ENCODE data around the gene ANKRD37. TPM values are rescaled to one million over a fixed set of nuclear protein-coding genes. Genes with fewer than 3 reads are reported as not detected.

Gene ANKRD37
- total and polyA plus RNA-seq, 2 donors (not counting 1 experiment from before 2014, with no cell fraction given): 3.3 to 3.6 TPM

- TF ChIP-seq CTCF (conservative IDR thresholded peaks at IDR 0.05 in 1 of 2, IDR thresholded peaks at IDR 0.05 in 1 of 2; ENCODE audit: low read depth in 1 of 2, low read length in 2 of 2): no peak
- TF ChIP-seq EZH2 (IDR thresholded peaks at IDR 0.05; ENCODE audit: low read length, missing control alignments): no peak
- Histone ChIP-seq H3K4me2 (ENCODE audit: extremely low read depth, insufficient read depth, low read length) (no peak overlapping the region), H3K79me2 (ENCODE audit: control insufficient read depth, insufficient read depth, low read length) (no peaks in the 10 kb centered on the region), H3K27ac (ENCODE audit: insufficient read depth, low read length) (no peak overlapping the region), H4K20me1 (ENCODE audit: control insufficient read depth, extremely low read depth, insufficient read depth, low read length) (no peaks in the 10 kb centered on the region), H3K4me3 (replicated peaks in 1 of 4; ENCODE audit: control extremely low read depth in 1 of 4, insufficient read depth in 1 of 4, low read depth in 3 of 4, low read length in 4 of 4) (no peak overlapping the region), H2AFZ (ENCODE audit: low read length) (no peak overlapping the region), H3K9me3 (ENCODE audit: control insufficient read depth, insufficient read depth, low read depth, low read length) (no peaks in the 10 kb centered on the region), H3K27me3 (ENCODE audit: control insufficient read depth, insufficient read depth, low read length) (no peaks in the 10 kb centered on the region), H3K4me1 (ENCODE audit: control insufficient read depth, extremely low read depth, insufficient read depth, low read length) (no peaks in the 10 kb centered on the region), H3K36me3 (ENCODE audit: control insufficient read depth, insufficient read depth, low read length) (no peaks in the 10 kb centered on the region), H3K9ac (ENCODE audit: insufficient read depth, low read length) (no peak overlapping the region)
- DNase-seq (ENCODE audit: low read depth in 2 of 2): no peak
Observed at GRCh38 chr4:185387957-185388356, 8.7 kb upstream of the ANKRD37 start.

GRCh38 chr4:185390941-185391340 is 5.7 kb upstream of the ANKRD37 start:
- Histone ChIP-seq H3K9ac (ENCODE audit: insufficient read depth, low read length) (no peak overlapping the region), H2AFZ (ENCODE audit: low read length) (no peak overlapping the region), H3K79me2 (ENCODE audit: control insufficient read depth, insufficient read depth, low read length) (no peaks in the 10 kb centered on the region), H3K9me3 (ENCODE audit: control insufficient read depth, insufficient read depth, low read depth, low read length) (no peaks in the 10 kb centered on the region), H3K4me2 (ENCODE audit: extremely low read depth, insufficient read depth, low read length) (no peak overlapping the region), H3K36me3 (ENCODE audit: control insufficient read depth, insufficient read depth, low read length) (no peaks in the 10 kb centered on the region), H3K4me1 (ENCODE audit: control insufficient read depth, extremely low read depth, insufficient read depth, low read length) (no peaks in the 10 kb centered on the region), H3K27me3 (ENCODE audit: control insufficient read depth, insufficient read depth, low read length) (no peaks in the 10 kb centered on the region), H3K4me3 (replicated peaks in 1 of 4; ENCODE audit: control extremely low read depth in 1 of 4, insufficient read depth in 1 of 4, low read depth in 3 of 4, low read length in 4 of 4) (no peak overlapping the region), H4K20me1 (ENCODE audit: control insufficient read depth, extremely low read depth, insufficient read depth, low read length) (no peaks in the 10 kb centered on the region), H3K27ac (ENCODE audit: insufficient read depth, low read length) (no peak overlapping the region)
- TF ChIP-seq CTCF (conservative IDR thresholded peaks at IDR 0.05 in 1 of 2, IDR thresholded peaks at IDR 0.05 in 1 of 2; ENCODE audit: low read depth in 1 of 2, low read length in 2 of 2): no peak
- no peak for TF ChIP-seq EZH2 (IDR thresholded peaks at IDR 0.05; ENCODE audit: low read length, missing control alignments)
- DNase-seq (ENCODE audit: low read depth in 2 of 2): no peak

GRCh38 chr4:185392156-185392555 is 4.5 kb upstream of the ANKRD37 start:
- H3K4me3 ChIP-seq (replicated peaks in 1 of 4; ENCODE audit: control extremely low read depth in 1 of 4, insufficient read depth in 1 of 4, low read depth in 3 of 4, low read length in 4 of 4): no peak overlapping the region
- no peak overlapping the region for H2AFZ ChIP-seq (ENCODE audit: low read length)
- H4K20me1 ChIP-seq (ENCODE audit: control insufficient read depth, extremely low read depth, insufficient read depth, low read length): no peaks in the 10 kb centered on the region
- H3K79me2 ChIP-seq (ENCODE audit: control insufficient read depth, insufficient read depth, low read length): no peaks in the 10 kb centered on the region
- H3K27me3 ChIP-seq (ENCODE audit: control insufficient read depth, insufficient read depth, low read length): no peaks in the 10 kb centered on the region
- no peaks in the 10 kb centered on the region for H3K36me3 ChIP-seq (ENCODE audit: control insufficient read depth, insufficient read depth, low read length)
- H3K9me3 ChIP-seq (ENCODE audit: control insufficient read depth, insufficient read depth, low read depth, low read length): no peaks in the 10 kb centered on the region
- H3K4me1 ChIP-seq (ENCODE audit: control insufficient read depth, extremely low read depth, insufficient read depth, low read length): peaks cover 4% of the 10 kb centered on the region
- H3K9ac ChIP-seq (ENCODE audit: insufficient read depth, low read length): no peak overlapping the region
- H3K27ac ChIP-seq (ENCODE audit: insufficient read depth, low read length): no peak overlapping the region
- DNase-seq (ENCODE audit: low read depth in 2 of 2): no peak
- H3K4me2 ChIP-seq (ENCODE audit: extremely low read depth, insufficient read depth, low read length): no peak overlapping the region
- TF ChIP-seq EZH2 (IDR thresholded peaks at IDR 0.05; ENCODE audit: low read length, missing control alignments) (no peak), CTCF (conservative IDR thresholded peaks at IDR 0.05 in 1 of 2, IDR thresholded peaks at IDR 0.05 in 1 of 2; ENCODE audit: low read depth in 1 of 2, low read length in 2 of 2) (no peak)
